ENCODE measurements around the gene NEGR1. TPM values are rescaled to one million over a fixed set of nuclear protein-coding genes. Genes with fewer than 3 reads are reported as not detected.
A peak's percentile ranks its signal among the peaks of the same experiment; 100 is the strongest.

NEGR1 gene
- 0.99 and 1.2 TPM in 2 replicates for total RNA-seq (2014; rRNA removed; shearing (Covaris generic))

- H3K4me3 ChIP-seq, result peak within 1 kb of the TSS; percentile 70
- no peaks in the 10 kb centered on the region for H3K27me3 ChIP-seq
- no peaks in the 10 kb centered on the region for H3K36me3 ChIP-seq
- DNase-seq, result peak; percentile 84 to 91
- H3K9me3 ChIP-seq (replicated peaks), result no peaks in the 10 kb centered on the region
- H3K4me1 ChIP-seq, result no peaks in the 10 kb centered on the region
- H3K27ac ChIP-seq, result peak within 1 kb of the TSS; percentile 61
Observed at GRCh38 chr1:72282271-72283021, at the start of gene NEGR1. Gene NEGR1 (minus strand): TSS chr1:72282539.

GRCh38 chr1:72326494-72326893 lies 44.2 kb upstream of the NEGR1 start:
- Histone ChIP-seq H3K27ac (no peak overlapping the region), H3K9me3 (replicated peaks) (no peaks in the 10 kb centered on the region), H3K27me3 (0 out of 2 replicates have a peak, but pooled peaks cover 3% of the 10 kb centered on the region), H3K4me1 (no peaks in the 10 kb centered on the region), H3K4me3 (no peak overlapping the region), H3K36me3 (no peaks in the 10 kb centered on the region)
- DNase-seq, result no peak

- no peak overlapping the region for H3K4me3 ChIP-seq
- DNase-seq, result no peak
- no peaks in the 10 kb centered on the region for H3K36me3 ChIP-seq
- H3K9me3 ChIP-seq (replicated peaks), result no peaks in the 10 kb centered on the region
- H3K27ac ChIP-seq, result no peak overlapping the region
- H3K4me1 ChIP-seq, result no peaks in the 10 kb centered on the region
- H3K27me3 ChIP-seq, result 0 out of 2 replicates have a peak, but pooled peaks cover 3% of the 10 kb centered on the region
Observed at GRCh38 chr1:72324451-72324850, 42.1 kb upstream of the NEGR1 start.

- H3K27me3 ChIP-seq, result peaks cover 6% of the 10 kb centered on the region; the same call in 1 of the 2 replicates
- H3K36me3 ChIP-seq, result no peaks in the 10 kb centered on the region
- no peaks in the 10 kb centered on the region for H3K9me3 ChIP-seq (replicated peaks)
- H3K4me3 ChIP-seq, result no peak overlapping the region
- DNase-seq, result no peak
- no peak overlapping the region for H3K27ac ChIP-seq
- H3K4me1 ChIP-seq, result no peaks in the 10 kb centered on the region
Observed at GRCh38 chr1:72322910-72323309, 40.6 kb upstream of the NEGR1 start.

- DNase-seq, result no peak
- Histone ChIP-seq H3K4me1 (no peaks in the 10 kb centered on the region), H3K4me3 (no peak overlapping the region), H3K36me3 (no peaks in the 10 kb centered on the region), H3K9me3 (replicated peaks) (no peaks in the 10 kb centered on the region), H3K27me3 (no peaks in the 10 kb centered on the region), H3K27ac (no peak overlapping the region)
Observed at GRCh38 chr1:72296501-72296900, 14.2 kb upstream of the NEGR1 start.

- DNase-seq, result no peak
- H3K4me3 ChIP-seq, result no peak overlapping the region
- no peak overlapping the region for H3K27ac ChIP-seq
- no peaks in the 10 kb centered on the region for H3K4me1 ChIP-seq
- H3K36me3 ChIP-seq, result no peaks in the 10 kb centered on the region
- no peaks in the 10 kb centered on the region for H3K9me3 ChIP-seq (replicated peaks)
- no peaks in the 10 kb centered on the region for H3K27me3 ChIP-seq
Observed at GRCh38 chr1:72288886-72289285, 6.5 kb upstream of the NEGR1 start.

GRCh38 chr1:72286401-72286800 lies 4.1 kb upstream of the NEGR1 start:
- H3K4me3 ChIP-seq, result no peak overlapping the region
- no peaks in the 10 kb centered on the region for H3K4me1 ChIP-seq
- H3K27ac ChIP-seq, result no peak overlapping the region
- no peaks in the 10 kb centered on the region for H3K36me3 ChIP-seq
- no peaks in the 10 kb centered on the region for H3K9me3 ChIP-seq (replicated peaks)
- no peak for DNase-seq
- no peaks in the 10 kb centered on the region for H3K27me3 ChIP-seq

- no peaks in the 10 kb centered on the region for H3K27me3 ChIP-seq
- no peaks in the 10 kb centered on the region for H3K36me3 ChIP-seq
- peak overlapping the region; percentile 70 for H3K4me3 ChIP-seq
- H3K9me3 ChIP-seq (replicated peaks), result no peaks in the 10 kb centered on the region
- no peaks in the 10 kb centered on the region for H3K4me1 ChIP-seq
- peak overlapping the region; percentile 61 for H3K27ac ChIP-seq
- peak; percentile 17 to 22 for DNase-seq
Observed at GRCh38 chr1:72285074-72285425, 2.7 kb upstream of the NEGR1 start.

GRCh38 chr1:72284348-72285073 lies 2.2 kb upstream of the NEGR1 start:
- no peaks in the 10 kb centered on the region for H3K9me3 ChIP-seq (replicated peaks)
- H3K27ac ChIP-seq, result peak overlapping the region; percentile 61
- H3K4me1 ChIP-seq, result no peaks in the 10 kb centered on the region
- H3K36me3 ChIP-seq, result no peaks in the 10 kb centered on the region
- H3K27me3 ChIP-seq, result no peaks in the 10 kb centered on the region
- H3K4me3 ChIP-seq, result peak overlapping the region; percentile 70
- DNase-seq, result peak; percentile 57 to 70

- Histone ChIP-seq H3K4me1 (no peaks in the 10 kb centered on the region), H3K36me3 (no peaks in the 10 kb centered on the region), H3K4me3 (peak overlapping the region; percentile 70), H3K9me3 (replicated peaks) (no peaks in the 10 kb centered on the region), H3K27ac (peak overlapping the region; percentile 61), H3K27me3 (no peaks in the 10 kb centered on the region)
- DNase-seq, result no peak
Observed at GRCh38 chr1:72284084-72284347, 1.7 kb upstream of the NEGR1 start.

GRCh38 chr1:72283307-72284083 lies 1.2 kb upstream of the NEGR1 start:
- Histone ChIP-seq H3K4me1 (no peaks in the 10 kb centered on the region), H3K36me3 (no peaks in the 10 kb centered on the region)
- peak; percentile 53 to 69 for DNase-seq

GRCh38 chr1:72283022-72283306 lies 625 bp upstream of the NEGR1 start:
- no peak for DNase-seq
- Histone ChIP-seq H3K9me3 (replicated peaks) (no peaks in the 10 kb centered on the region), H3K4me3 (peak overlapping the region; percentile 70), H3K27ac (peak overlapping the region; percentile 61), H3K4me1 (no peaks in the 10 kb centered on the region), H3K27me3 (no peaks in the 10 kb centered on the region), H3K36me3 (no peaks in the 10 kb centered on the region)

More at GRCh38 chr1:72283307-72284083, 1.2 kb upstream of the NEGR1 start:
- H3K27me3 ChIP-seq, result no peaks in the 10 kb centered on the region
- peak overlapping the region; percentile 70 for H3K4me3 ChIP-seq
- H3K9me3 ChIP-seq (replicated peaks), result no peaks in the 10 kb centered on the region
- peak overlapping the region; percentile 61 for H3K27ac ChIP-seq

GRCh38 chr1:72281637-72282270 lies 585 bp downstream of the NEGR1 start:
- H3K36me3 ChIP-seq, result no peaks in the 10 kb centered on the region
- H3K27ac ChIP-seq, result no peak overlapping the region
- peak in 1 of 2 experiments; percentile 2 for DNase-seq

GRCh38 chr1:72281144-72281543 lies 1.2 kb downstream of the NEGR1 start:
- H3K4me3 ChIP-seq, result no peak overlapping the region
- DNase-seq, result no peak

More at GRCh38 chr1:72281637-72282270, 585 bp downstream of the NEGR1 start:
- Histone ChIP-seq H3K4me1 (no peaks in the 10 kb centered on the region), H3K27me3 (no peaks in the 10 kb centered on the region), H3K4me3 (peak overlapping the region; percentile 70), H3K9me3 (replicated peaks) (no peaks in the 10 kb centered on the region)

GRCh38 chr1:72280711-72281110 lies 1.6 kb downstream of the NEGR1 start:
- H3K4me3 ChIP-seq, result no peak overlapping the region

More at GRCh38 chr1:72281144-72281543, 1.2 kb downstream of the NEGR1 start:
- no peak overlapping the region for H3K27ac ChIP-seq
- H3K27me3 ChIP-seq, result no peaks in the 10 kb centered on the region
- H3K36me3 ChIP-seq, result no peaks in the 10 kb centered on the region
- H3K9me3 ChIP-seq (replicated peaks), result no peaks in the 10 kb centered on the region
- no peaks in the 10 kb centered on the region for H3K4me1 ChIP-seq

More at GRCh38 chr1:72280711-72281110, 1.6 kb downstream of the NEGR1 start:
- no peak overlapping the region for H3K27ac ChIP-seq
- no peaks in the 10 kb centered on the region for H3K36me3 ChIP-seq
- no peaks in the 10 kb centered on the region for H3K9me3 ChIP-seq (replicated peaks)
- H3K27me3 ChIP-seq, result no peaks in the 10 kb centered on the region
- no peak for DNase-seq
- no peaks in the 10 kb centered on the region for H3K4me1 ChIP-seq
